Stimulated activated naive CD4-positive, alpha-beta T cell (primary cell): Measurements from ENCODE around the gene KRTAP10-9.
A peak's percentile ranks its signal among the peaks of the same experiment; 100 is the strongest.
"Not testable (repeated sequence)": the region's sequence is repeated elsewhere in the genome, so short reads cannot be mapped to it uniquely, and the experiment has no call there.

ENCODE experiments used
- DNase-seq, 6 experiments: peaks; one replicate each; lab custom pipeline; 2025; lab: John Stamatoyannopoulos, UW

The KRTAP10-9 gene

GRCh38 chr21:44615911-44616590, 10.8 kb upstream of the KRTAP10-9 start:
- no peak for DNase-seq

GRCh38 chr21:44616591-44616926, 10.3 kb upstream of the KRTAP10-9 start:
- DNase-seq = no peak

- DNase-seq = no peak
Measured at GRCh38 chr21:44617071-44617501, 9.8 kb upstream of the KRTAP10-9 start.

GRCh38 chr21:44618504-44618903, 8.4 kb upstream of the KRTAP10-9 start:
- DNase-seq = no peak

GRCh38 chr21:44618909-44619308, 8.0 kb upstream of the KRTAP10-9 start:
- peak; percentile 20 to 79 (median 55) for DNase-seq

- DNase-seq = no peak
Measured at GRCh38 chr21:44619886-44620285, 7.0 kb upstream of the KRTAP10-9 start.

GRCh38 chr21:44623575-44623974, 3.3 kb upstream of the KRTAP10-9 start:
- DNase-seq = no peak

- DNase-seq = no peak
Measured at GRCh38 chr21:44625756-44626155, 1.1 kb upstream of the KRTAP10-9 start.

GRCh38 chr21:44626262-44626661, 631 bp upstream of the KRTAP10-9 start:
- DNase-seq = no peak

- not testable (repeated sequence) for DNase-seq
Measured at GRCh38 chr21:44627181-44627822, 409 bp downstream of the KRTAP10-9 start.

GRCh38 chr21:44627831-44628233, 939 bp downstream of the KRTAP10-9 start:
- DNase-seq = not testable (repeated sequence)

- no peak for DNase-seq
Measured at GRCh38 chr21:44628707-44629391, 2.0 kb downstream of the KRTAP10-9 start.

GRCh38 chr21:44630440-44630839, 3.5 kb downstream of the KRTAP10-9 start:
- peak in 1 of 6 experiments; percentile 9 for DNase-seq

- no peak for DNase-seq
Measured at GRCh38 chr21:44632067-44632466, 5.2 kb downstream of the KRTAP10-9 start.

- DNase-seq = no peak
Measured at GRCh38 chr21:44636209-44637017, 9.5 kb downstream of the KRTAP10-9 start.

- DNase-seq = no peak
Measured at GRCh38 chr21:44637018-44637850, 10.3 kb downstream of the KRTAP10-9 start, which contains the start of gene KRTAP10-10. KRTAP10-10 (plus strand) TSS chr21:44637356; CDS start chr21:44637418, 62 bp downstream.

GRCh38 chr21:44637851-44638348, 11.0 kb downstream of the KRTAP10-9 start:
- not testable (repeated sequence) for DNase-seq

GRCh38 chr21:44638506-44639330, 11.8 kb downstream of the KRTAP10-9 start:
- DNase-seq = not testable (repeated sequence)

- DNase-seq = no peak
Measured at GRCh38 chr21:44639331-44639655, 12.4 kb downstream of the KRTAP10-9 start.

GRCh38 chr21:44640761-44641160, 13.9 kb downstream of the KRTAP10-9 start:
- DNase-seq = no peak
